ENCODE data around the gene APPL2.

DNA sequence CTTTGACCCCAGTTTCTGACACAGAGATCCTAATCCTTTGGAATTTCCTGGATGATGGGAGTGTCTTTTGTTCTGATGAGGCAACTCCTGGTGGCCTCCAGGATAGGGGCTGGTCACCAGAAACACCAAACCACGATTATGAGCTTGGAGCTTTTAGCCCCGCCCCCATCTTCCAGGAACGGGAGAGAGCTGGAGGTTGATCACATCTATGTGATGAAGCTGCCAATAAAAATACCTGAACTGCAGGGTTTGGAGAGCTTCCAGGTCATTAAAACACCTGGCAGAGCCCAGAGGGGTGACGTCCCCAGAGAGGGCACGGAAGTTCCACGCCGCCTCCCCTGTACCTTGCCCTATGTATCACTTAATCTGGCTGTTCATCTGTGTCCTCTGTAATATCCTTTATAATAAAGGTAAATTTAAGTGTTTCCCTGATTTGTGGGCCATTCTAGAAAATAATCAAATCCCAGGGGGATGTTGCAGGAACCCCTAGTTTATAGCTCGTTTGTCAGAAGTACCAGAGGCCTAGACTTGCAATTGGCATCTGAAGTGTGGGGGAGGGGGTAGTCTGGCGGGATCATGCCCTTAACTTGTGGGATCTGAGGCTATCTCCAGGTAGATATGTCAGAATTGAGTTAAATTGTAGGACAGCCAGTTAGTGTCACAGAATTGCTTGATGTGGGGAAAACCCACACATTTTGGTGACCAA lies 21.2 kb downstream of the APPL2 start:
- TF ChIP-seq, protein P1, sequence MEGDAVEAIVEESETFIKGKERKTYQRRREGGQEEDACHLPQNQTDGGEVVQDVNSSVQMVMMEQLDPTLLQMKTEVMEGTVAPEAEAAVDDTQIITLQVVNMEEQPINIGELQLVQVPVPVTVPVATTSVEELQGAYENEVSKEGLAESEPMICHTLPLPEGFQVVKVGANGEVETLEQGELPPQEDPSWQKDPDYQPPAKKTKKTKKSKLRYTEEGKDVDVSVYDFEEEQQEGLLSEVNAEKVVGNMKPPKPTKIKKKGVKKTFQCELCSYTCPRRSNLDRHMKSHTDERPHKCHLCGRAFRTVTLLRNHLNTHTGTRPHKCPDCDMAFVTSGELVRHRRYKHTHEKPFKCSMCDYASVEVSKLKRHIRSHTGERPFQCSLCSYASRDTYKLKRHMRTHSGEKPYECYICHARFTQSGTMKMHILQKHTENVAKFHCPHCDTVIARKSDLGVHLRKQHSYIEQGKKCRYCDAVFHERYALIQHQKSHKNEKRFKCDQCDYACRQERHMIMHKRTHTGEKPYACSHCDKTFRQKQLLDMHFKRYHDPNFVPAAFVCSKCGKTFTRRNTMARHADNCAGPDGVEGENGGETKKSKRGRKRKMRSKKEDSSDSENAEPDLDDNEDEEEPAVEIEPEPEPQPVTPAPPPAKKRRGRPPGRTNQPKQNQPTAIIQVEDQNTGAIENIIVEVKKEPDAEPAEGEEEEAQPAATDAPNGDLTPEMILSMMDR (IDR thresholded peaks at IDR 0.05): no peak
- TF ChIP-seq POLR2A (IDR thresholded peaks at IDR 0.05): no peak

All from testis (tissue), 2 donors.